Activated naive CD8-positive, alpha-beta T cell treated with anti-CD3 and anti-CD28 coated beads, Interleukin-2, amount 10 ng/mL, durations not matched to agents 7 days and 5 days (primary cell): ENCODE data around the gene RAPGEF5. TPM values are rescaled to one million over a fixed set of nuclear protein-coding genes. Genes with fewer than 3 reads are reported as not detected.
"Not testable (repeated sequence)": the region's sequence is repeated elsewhere in the genome, so short reads cannot be mapped to it uniquely, and the experiment has no call there.

Experiments
- ATAC-seq: fragments of 150-1000 bp; cut with Tn5 transposase; one replicate; pipeline ENCODE4 v1.10.0; 2021; ENCODE audit warnings: low read depth, moderate library complexity
- POLR2A ChIA-PET: fragments of 350-600 bp; sonication (Branson Sonifier 250); formaldehyde crosslinking; loops from one replicate; lab custom pipeline; 2021; ENCODE audit warnings: antibody characterized with exemption; lab: Charles Lee
- DNase-seq: peaks from one replicate; pipeline ENCODE4 v3.0.0; 2021
- H3K27ac Mint-ChIP-seq: one replicate; pipeline ENCODE4 v1.8.0; 2022; ENCODE audit warnings: mild to moderate bottlenecking, mixed read lengths
- H3K27me3 Mint-ChIP-seq: one replicate; pipeline ENCODE4 v1.8.0; 2022; ENCODE audit warnings: mild to moderate bottlenecking, moderate library complexity, mixed read lengths
- H3K36me3 Mint-ChIP-seq: one replicate; pipeline ENCODE4 v1.8.0; 2021; ENCODE audit warnings: mild to moderate bottlenecking, mixed read lengths
- H3K4me1 Mint-ChIP-seq: one replicate; pipeline ENCODE4 v1.8.0; 2021; ENCODE audit warnings: mixed read lengths
- H3K4me3 Mint-ChIP-seq: one replicate; pipeline ENCODE4 v1.8.0; 2022; ENCODE audit warnings: mild to moderate bottlenecking, moderate library complexity, mixed read lengths
- H3K9me3 Mint-ChIP-seq: one replicate; pipeline ENCODE4 v1.8.0; 2021; ENCODE audit warnings: mixed read lengths
- total RNA-seq, 2 experiments: library from RNA; stranded (reverse); gene quantifications; one replicate each; pipeline ENCODE4 v1.2.3, GENCODE V29; 2021

The RAPGEF5 gene
- total RNA-seq, 2 experiments from 2014 or later, result 0.34 to 0.72 TPM

GRCh38 chr7:22094413-22095342 is 262.3 kb downstream of the RAPGEF5 start:
- H3K27ac Mint-ChIP-seq, result no peak overlapping the region
- no peak for DNase-seq
- no peak for ATAC-seq
- H3K36me3 Mint-ChIP-seq, result no peaks in the 10 kb centered on the region
- POLR2A ChIA-PET, result no interaction called here
- peaks cover 4% of the 10 kb centered on the region for H3K4me1 Mint-ChIP-seq
- H3K27me3 Mint-ChIP-seq, result peaks cover 6% of the 10 kb centered on the region
- H3K9me3 Mint-ChIP-seq, result no peaks in the 10 kb centered on the region
- no peak overlapping the region for H3K4me3 Mint-ChIP-seq

GRCh38 chr7:22093936-22094335 is 263.0 kb downstream of the RAPGEF5 start:
- ATAC-seq (no peak), DNase-seq (no peak)
- no peak overlapping the region for H3K27ac Mint-ChIP-seq
- POLR2A ChIA-PET, result no interaction called here
- H3K36me3 Mint-ChIP-seq, result no peaks in the 10 kb centered on the region
- no peak overlapping the region for H3K4me3 Mint-ChIP-seq
- H3K27me3 Mint-ChIP-seq, result peaks cover 6% of the 10 kb centered on the region
- H3K4me1 Mint-ChIP-seq, result peaks cover 4% of the 10 kb centered on the region
- H3K9me3 Mint-ChIP-seq, result no peaks in the 10 kb centered on the region

- ATAC-seq (no peak), DNase-seq (no peak)
- Mint-ChIP-seq H3K27me3 (peaks cover 12% of the 10 kb centered on the region), H3K36me3 (no peaks in the 10 kb centered on the region), H3K9me3 (no peaks in the 10 kb centered on the region), H3K4me1 (peaks cover 5% of the 10 kb centered on the region), H3K27ac (no peak overlapping the region), H3K4me3 (no peak overlapping the region)
- POLR2A ChIA-PET, result no interaction called here
Measured at GRCh38 chr7:22093001-22093400, 264.0 kb downstream of the RAPGEF5 start.

- DNase-seq, H3K4me3 Mint-ChIP-seq, POLR2A ChIA-PET, ATAC-seq, H3K27ac Mint-ChIP-seq, H3K36me3 Mint-ChIP-seq, H3K9me3 Mint-ChIP-seq, H3K4me1 Mint-ChIP-seq: not testable (repeated sequence)
- H3K27me3 Mint-ChIP-seq, result peaks cover 12% of the 10 kb centered on the region
Measured at GRCh38 chr7:22090958-22091525, 265.9 kb downstream of the RAPGEF5 start.

- H3K4me1 Mint-ChIP-seq, result peaks cover 2% of the 10 kb centered on the region
- peaks cover 12% of the 10 kb centered on the region for H3K27me3 Mint-ChIP-seq
- H3K9me3 Mint-ChIP-seq, result no peaks in the 10 kb centered on the region
- no peak overlapping the region for H3K27ac Mint-ChIP-seq
- DNase-seq (no peak), ATAC-seq (no peak)
- POLR2A ChIA-PET, result no interaction called here
- H3K4me3 Mint-ChIP-seq, result no peak overlapping the region
- no peaks in the 10 kb centered on the region for H3K36me3 Mint-ChIP-seq
Measured at GRCh38 chr7:22090512-22090911, 266.4 kb downstream of the RAPGEF5 start.

- Mint-ChIP-seq H3K27me3 (peaks cover 12% of the 10 kb centered on the region), H3K4me1 (peaks cover 2% of the 10 kb centered on the region), H3K9me3 (no peaks in the 10 kb centered on the region), H3K36me3 (no peaks in the 10 kb centered on the region), H3K4me3 (no peak overlapping the region), H3K27ac (no peak overlapping the region)
- no peak for DNase-seq
- POLR2A ChIA-PET, result no interaction called here
- no peak for ATAC-seq
Measured at GRCh38 chr7:22090107-22090506, 266.8 kb downstream of the RAPGEF5 start.

- Mint-ChIP-seq H3K9me3 (no peaks in the 10 kb centered on the region), H3K4me1 (peaks cover 3% of the 10 kb centered on the region), H3K36me3 (no peaks in the 10 kb centered on the region), H3K27ac (no peak overlapping the region), H3K4me3 (no peak overlapping the region), H3K27me3 (peaks cover 16% of the 10 kb centered on the region)
- no peak for ATAC-seq
- DNase-seq, result no peak
- POLR2A ChIA-PET, result no interaction called here
Measured at GRCh38 chr7:22088827-22089226, 268.1 kb downstream of the RAPGEF5 start.

- Mint-ChIP-seq H3K36me3 (no peaks in the 10 kb centered on the region), H3K4me3 (no peak overlapping the region), H3K4me1 (peaks cover 6% of the 10 kb centered on the region), H3K9me3 (no peaks in the 10 kb centered on the region), H3K27ac (no peak overlapping the region), H3K27me3 (peaks cover 22% of the 10 kb centered on the region)
- POLR2A ChIA-PET, result no interaction called here
- ATAC-seq (no peak), DNase-seq (no peak)
Measured at GRCh38 chr7:22087861-22088260, 269.1 kb downstream of the RAPGEF5 start.

GRCh38 chr7:22083704-22084240 is 273.2 kb downstream of the RAPGEF5 start:
- Mint-ChIP-seq H3K4me3 (peak overlapping the region; percentile 80), H3K36me3 (no peaks in the 10 kb centered on the region), H3K4me1 (peaks cover 5% of the 10 kb centered on the region), H3K27me3 (peaks cover 38% of the 10 kb centered on the region), H3K9me3 (peaks cover 3% of the 10 kb centered on the region), H3K27ac (peak overlapping the region; percentile 64)
- DNase-seq (no peak), ATAC-seq (no peak)
- POLR2A ChIA-PET, result no interaction called here

- Mint-ChIP-seq H3K9me3 (peaks cover 3% of the 10 kb centered on the region), H3K36me3 (no peaks in the 10 kb centered on the region), H3K4me3 (peak overlapping the region; percentile 80), H3K27me3 (peaks cover 37% of the 10 kb centered on the region), H3K27ac (peak overlapping the region; percentile 64), H3K4me1 (peaks cover 4% of the 10 kb centered on the region)
- peak; percentile 98 for ATAC-seq
- DNase-seq, result peak; percentile 93
- POLR2A ChIA-PET, result no interaction called here
Measured at GRCh38 chr7:22082886-22083703, 273.9 kb downstream of the RAPGEF5 start.

GRCh38 chr7:22082553-22082885 is 274.4 kb downstream of the RAPGEF5 start:
- Mint-ChIP-seq H3K4me3 (peak overlapping the region; percentile 80), H3K9me3 (peaks cover 3% of the 10 kb centered on the region), H3K27me3 (peaks cover 43% of the 10 kb centered on the region), H3K4me1 (peaks cover 4% of the 10 kb centered on the region), H3K36me3 (no peaks in the 10 kb centered on the region), H3K27ac (no peak overlapping the region)
- ATAC-seq (peak; percentile 7), DNase-seq (no peak)
- POLR2A ChIA-PET, result no interaction called here

GRCh38 chr7:22080219-22080618 is 276.7 kb downstream of the RAPGEF5 start:
- H3K4me1 Mint-ChIP-seq, ATAC-seq, DNase-seq, H3K27ac Mint-ChIP-seq, H3K36me3 Mint-ChIP-seq, H3K4me3 Mint-ChIP-seq, POLR2A ChIA-PET, H3K9me3 Mint-ChIP-seq: not testable (repeated sequence)
- peaks cover 50% of the 10 kb centered on the region for H3K27me3 Mint-ChIP-seq

GRCh38 chr7:22078872-22079271 is 278.1 kb downstream of the RAPGEF5 start:
- H3K4me1 Mint-ChIP-seq, H3K4me3 Mint-ChIP-seq, H3K9me3 Mint-ChIP-seq, POLR2A ChIA-PET, H3K36me3 Mint-ChIP-seq, H3K27ac Mint-ChIP-seq, DNase-seq, ATAC-seq: not testable (repeated sequence)
- H3K27me3 Mint-ChIP-seq, result peaks cover 51% of the 10 kb centered on the region
